GM12801 (cell line): Measurements from ENCODE around the gene LRPPRC.

Experiments used
- CTCF ChIP-seq: IDR thresholded peaks from one replicate; pipeline ENCODE4 v1.5.1; 2011; ENCODE audit warnings: control low read depth; ENCODE audit not compliant: insufficient read length; ENCODE audit errors: extremely low read depth

LRPPRC gene

GRCh38 chr2:43853141-43854081 is 142.4 kb downstream of the LRPPRC start:
- TF ChIP-seq CTCF, result no peak

GRCh38 chr2:43852196-43852730 is 143.5 kb downstream of the LRPPRC start:
- TF ChIP-seq CTCF, result no peak

- TF ChIP-seq CTCF, result no peak
Measured at GRCh38 chr2:43851011-43851980, 144.5 kb downstream of the LRPPRC start.

GRCh38 chr2:43848214-43848613 is 147.6 kb downstream of the LRPPRC start:
- no peak for TF ChIP-seq CTCF

GRCh38 chr2:43846140-43846793 is 149.5 kb downstream of the LRPPRC start:
- TF ChIP-seq CTCF, result no peak

GRCh38 chr2:43845181-43845580 is 150.6 kb downstream of the LRPPRC start:
- no peak for TF ChIP-seq CTCF

- no peak for TF ChIP-seq CTCF
Measured at GRCh38 chr2:43842866-43843226, 152.9 kb downstream of the LRPPRC start.
